B cell (primary cell): Measurements from ENCODE around the gene HNRNPK. TPM values are rescaled to one million over a fixed set of nuclear protein-coding genes. Genes with fewer than 3 reads are reported as not detected.
A peak's percentile ranks its signal among the peaks of the same experiment; 100 is the strongest.

ENCODE experiments used
- ATAC-seq: fragments of 200-7000 bp; cut with Tn5 transposase; one replicate; pipeline ENCODE4 v1.10.0; 2021; ENCODE audit warnings: low read depth, mild to moderate bottlenecking, moderate number of reproducible peaks, moderate library complexity
- CTCF ChIA-PET: fragments of 350-600 bp; sonication (Branson Sonifier 250); formaldehyde crosslinking; loops from one replicate; lab custom pipeline; 2021; ENCODE audit warnings: antibody characterized with exemption, inconsistent platforms; lab: Charles Lee
- POLR2A ChIA-PET: fragments of 350-600 bp; sonication (Branson Sonifier 250); formaldehyde crosslinking; loops from one replicate; lab custom pipeline; 2021; ENCODE audit warnings: antibody characterized with exemption; lab: Charles Lee
- DNase-seq: peaks from one replicate; pipeline ENCODE4 v3.0.0; 2013
- H2AFZ ChIP-seq: 2 replicates; pipeline ENCODE4 v1.6.1; 2012; ENCODE audit warnings: mild to moderate bottlenecking, low read depth, low read length; ENCODE audit not compliant: insufficient read depth, poor library complexity, severe bottlenecking
- H3K27ac ChIP-seq, 2 donors: 1 replicate in 1 of 2; 2 replicates in 1 of 2; pipeline ENCODE4 v1.5.1; 2012 to 2013; ENCODE audit warnings: low read length in 2 of 2, mild to moderate bottlenecking in 2 of 2, moderate library complexity in 1 of 2
- H3K27me3 ChIP-seq, 4 experiments: fragments of 200-600 bp in 1 of 4; sonication (generic) in 1 of 4; replicated peaks in 1 of 4; 1 replicate in 2 of 4; 2 replicates in 2 of 4; pipeline versions ENCODE4 v1.6.1 to v1.7.0; 2013 to 2016; ENCODE audit warnings: low read length in 3 of 4, mild to moderate bottlenecking in 2 of 4, mixed read lengths in 1 of 4, moderate library complexity in 1 of 4; ENCODE audit not compliant: insufficient read depth in 4 of 4, control insufficient read depth in 3 of 4; ENCODE audit errors: control extremely low read depth in 1 of 4
- H3K36me3 ChIP-seq, 2 experiments: replicated peaks in 1 of 2; 1 replicate in 1 of 2; 2 replicates in 1 of 2; pipeline versions ENCODE4 v1.6.1 to v1.7.1; 2013; ENCODE audit warnings: low read length in 1 of 2; ENCODE audit not compliant: insufficient read depth in 2 of 2, control insufficient read depth in 1 of 2; ENCODE audit errors: control extremely low read depth in 1 of 2, extremely low read depth in 1 of 2
- H3K4me1 ChIP-seq, 2 donors: fragments of 200-600 bp in 1 of 2; sonication (generic) in 1 of 2; 1 replicate in 1 of 2; 2 replicates in 1 of 2; pipeline versions ENCODE4 v1.5.1 to v1.6.1; 2013 to 2017; ENCODE audit warnings: low read length in 2 of 2; ENCODE audit not compliant: control insufficient read depth in 2 of 2, insufficient read depth in 2 of 2
- H3K4me2 ChIP-seq: replicated peaks from 2 replicates; pipeline ENCODE3; 2012; ENCODE audit warnings: mild to moderate bottlenecking, low read depth, low read length; ENCODE audit not compliant: poor library complexity, severe bottlenecking
- H3K4me3 ChIP-seq, 5 experiments: fragments of 200-600 bp in 1 of 5; sonication (generic) in 1 of 5; 1 replicate in 3 of 5; 2 replicates in 2 of 5; pipeline versions ENCODE4 v1.5.1 to v1.7.0; 2011 to 2016; ENCODE audit warnings: low read length in 4 of 5, mild to moderate bottlenecking in 4 of 5, low read depth in 2 of 5, control low read depth in 1 of 5, moderate library complexity in 1 of 5; ENCODE audit not compliant: insufficient read depth in 1 of 5; ENCODE audit errors: control extremely low read depth in 1 of 5, extremely low read depth in 1 of 5
- H3K79me2 ChIP-seq: fragments of 200-600 bp; sonication (generic); one replicate; pipeline ENCODE4 v1.6.0; 2016; ENCODE audit warnings: low read length; ENCODE audit not compliant: control insufficient read depth, insufficient read depth
- H3K9ac ChIP-seq: fragments of 200-600 bp; sonication (generic); 2 replicates; pipeline ENCODE4 v1.6.1; 2017; ENCODE audit warnings: mild to moderate bottlenecking, low read length, moderate library complexity
- H3K9me3 ChIP-seq, 3 donors: one replicate each; pipeline versions ENCODE4 v1.6.1 to v1.7.1; 2013; ENCODE audit warnings: low read length in 2 of 3; ENCODE audit not compliant: control insufficient read depth in 2 of 3, insufficient read depth in 1 of 3; ENCODE audit errors: control extremely low read depth in 1 of 3
- H4K20me1 ChIP-seq: 2 replicates; pipeline ENCODE4 v1.6.0; 2012; ENCODE audit warnings: mild to moderate bottlenecking, low read length; ENCODE audit not compliant: insufficient read depth, control insufficient read depth, poor library complexity, severe bottlenecking
- H3K27ac Mint-ChIP-seq: one replicate; pipeline ENCODE4 v1.8.0; 2021; ENCODE audit warnings: mixed read lengths
- H3K27me3 Mint-ChIP-seq: one replicate; pipeline ENCODE4 v1.8.0; 2021; ENCODE audit warnings: mixed read lengths
- H3K4me1 Mint-ChIP-seq: one replicate; pipeline ENCODE4 v1.8.0; 2021; ENCODE audit warnings: mixed read lengths
- H3K4me3 Mint-ChIP-seq: one replicate; pipeline ENCODE4 v1.8.0; 2021; ENCODE audit warnings: mixed read lengths
- H3K9me3 Mint-ChIP-seq: one replicate; pipeline ENCODE4 v1.8.0; 2022; ENCODE audit warnings: mixed read lengths; ENCODE audit not compliant: insufficient read depth
- CTCF ChIP-seq: fragments of 200-600 bp; IDR thresholded peaks from one replicate; pipeline ENCODE4 v1.8.0; 2022; ENCODE audit warnings: antibody characterized with exemption, mild to moderate bottlenecking
- EZH2 ChIP-seq: IDR thresholded peaks from 2 replicates; pipeline ENCODE4 v1.6.1; 2012; ENCODE audit warnings: borderline replicate concordance, low read depth, mild to moderate bottlenecking, moderate library complexity, low read length; ENCODE audit not compliant: insufficient read depth, poor library complexity, severe bottlenecking
- WGBS: methylation state at CpG from one replicate; pipeline ENCODE4 v1.1.5; 2013; ENCODE audit warnings: missing lambda C conversion rate; ENCODE audit not compliant: insufficient coverage; 5-methylcytosine and 5-hydroxymethylcytosine counted together
- intact Hi-C: fragments of 100-400 bp; cut with micrococcal nuclease; formaldehyde crosslinking; loops from one replicate; pipeline ENCODE4 v1.10.0; 2022
- polyA plus RNA-seq: library from polyadenylated mRNA; depleted of rRNA; stranded (reverse); fragments of >200 nt; gene quantifications from 2 replicates; pipeline ENCODE4 v1.2.3, GENCODE V29; 2012
- total RNA-seq, 2 donors: library from RNA; stranded (reverse); fragments of 120-200 nt in 1 of 2; gene quantifications; 1 replicate in 1 of 2; 2 replicates in 1 of 2; pipeline versions ENCODE4 v1.2.3 to v1.2.4, GENCODE V29; 2013 to 2022

Gene HNRNPK
- total and polyA plus RNA-seq, 2 donors (not counting 1 experiment from before 2014, with no cell fraction given): 210 to 524 TPM

GRCh38 chr9:84003246-84003645 lies 23.2 kb upstream of the HNRNPK start:
- ChIA-PET CTCF (no interaction called here), POLR2A (no interaction called here)
- Histone ChIP-seq H3K36me3 (peaks cover 0 to 15% of the 10 kb centered on the region in 2 experiments), H3K4me2 (no peak overlapping the region), H3K4me3 (no peak overlapping the region), H3K27me3 (no peaks in the 10 kb centered on the region), H3K27ac (no peak overlapping the region), H3K79me2 (no peaks in the 10 kb centered on the region), H2AFZ (no peak overlapping the region), H3K9me3 (no peaks in the 10 kb centered on the region), H3K9ac (no peak overlapping the region), H3K4me1 (peaks cover 0 to 11% of the 10 kb centered on the region in 2 donors), H4K20me1 (no peaks in the 10 kb centered on the region)
- no peak for ATAC-seq
- Mint-ChIP-seq H3K4me3 (no peak overlapping the region), H3K27ac (no peak overlapping the region), H3K9me3 (no peaks in the 10 kb centered on the region), H3K27me3 (no peaks in the 10 kb centered on the region), H3K4me1 (peaks cover 13% of the 10 kb centered on the region)
- intact Hi-C loops: no loop called here
- TF ChIP-seq CTCF (no peak), EZH2 (no peak)
- WGBS: no CpG with 5 or more reads among the region's 3 CpGs
- no peak for DNase-seq

DNA sequence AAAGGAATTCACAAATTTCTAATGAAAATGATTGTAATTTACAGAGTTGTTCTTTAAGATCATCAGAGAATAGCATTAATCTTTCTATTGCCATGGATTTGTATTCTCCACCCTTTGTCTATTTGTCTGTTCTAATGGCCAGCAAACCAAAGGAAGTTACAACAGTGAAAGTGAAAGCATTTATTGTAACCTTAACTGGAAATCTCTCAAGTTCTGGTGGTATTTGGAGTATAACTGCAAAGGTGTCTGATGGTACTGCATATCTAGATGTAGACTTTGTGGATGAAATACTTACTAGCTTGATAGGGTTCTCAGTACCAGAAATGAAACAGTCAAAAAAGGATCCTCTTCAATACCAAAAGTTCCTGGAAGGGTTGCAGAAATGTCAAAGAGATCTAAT lies 22.3 kb upstream of the HNRNPK start:
- peak; percentile 23 for DNase-seq
- Histone ChIP-seq H3K27ac (peak overlapping the region in 1 of 2 donors; percentile 40), H3K9ac (no peak overlapping the region), H3K36me3 (peaks cover 0 to 15% of the 10 kb centered on the region in 2 experiments), H3K9me3 (no peaks in the 10 kb centered on the region), H3K4me2 (peak overlapping the region; percentile 26), H3K79me2 (peaks cover 2% of the 10 kb centered on the region), H3K4me1 (peaks cover 0 to 11% of the 10 kb centered on the region in 2 donors), H3K4me3 (no peak overlapping the region), H4K20me1 (no peaks in the 10 kb centered on the region), H3K27me3 (no peaks in the 10 kb centered on the region), H2AFZ (no peak overlapping the region)
- intact Hi-C loops: no loop called here
- Mint-ChIP-seq H3K4me3 (peak overlapping the region; percentile 39), H3K27ac (peak overlapping the region; percentile 32), H3K9me3 (no peaks in the 10 kb centered on the region), H3K27me3 (no peaks in the 10 kb centered on the region), H3K4me1 (peaks cover 13% of the 10 kb centered on the region)
- CTCF ChIA-PET: no interaction called here
- TF ChIP-seq CTCF (no peak), EZH2 (no peak)
- peak; percentile 39 for ATAC-seq
- POLR2A ChIA-PET: no interaction called here
